Measurements from ENCODE around the gene SLC8A2.

GRCh38 chr19:47435196-47435595, 36.5 kb downstream of the SLC8A2 start:
- TF ChIP-seq CTCF (IDR thresholded peaks at IDR 0.05) (no peak), POLR2A (IDR thresholded peaks at IDR 0.05) (no peak), EP300 (IDR thresholded peaks at IDR 0.05) (no peak)

Data from ovary (tissue), 3 donors.